GM18861 (cell line): ENCODE measurements around the gene LPP.

ENCODE experiments used
- ATAC-seq: cut with Tn5 transposase; IDR thresholded peaks from one replicate; pipeline ENCODE4 v1.9.1; 2021; ENCODE audit not compliant: unreplicated experiment

LPP gene

DNA sequence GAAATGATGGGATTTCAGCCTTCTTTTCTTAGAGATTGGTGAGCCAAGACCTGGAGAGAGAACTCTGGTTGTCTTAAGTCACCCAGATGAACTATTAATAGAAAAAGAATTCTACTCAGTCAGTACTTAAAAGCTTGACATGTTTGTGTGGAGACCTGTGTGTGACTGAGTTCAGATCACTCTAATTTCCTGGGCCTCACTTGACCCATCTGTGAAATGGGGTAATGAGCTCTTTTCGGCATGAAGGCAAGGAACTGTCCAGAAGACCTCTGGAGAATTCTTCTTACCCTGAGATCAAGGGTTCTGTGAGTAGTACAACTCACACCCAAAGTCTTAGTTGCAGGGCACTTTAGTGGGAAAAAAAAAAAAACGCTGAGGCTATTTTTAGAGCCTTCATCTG lies 92.9 kb downstream of the LPP start:
- no peak for ATAC-seq

GRCh38 chr3:188248036-188248561 lies 94.1 kb downstream of the LPP start:
- ATAC-seq: no peak

GRCh38 chr3:188253123-188253793 lies 99.3 kb downstream of the LPP start:
- ATAC-seq: no peak

DNA sequence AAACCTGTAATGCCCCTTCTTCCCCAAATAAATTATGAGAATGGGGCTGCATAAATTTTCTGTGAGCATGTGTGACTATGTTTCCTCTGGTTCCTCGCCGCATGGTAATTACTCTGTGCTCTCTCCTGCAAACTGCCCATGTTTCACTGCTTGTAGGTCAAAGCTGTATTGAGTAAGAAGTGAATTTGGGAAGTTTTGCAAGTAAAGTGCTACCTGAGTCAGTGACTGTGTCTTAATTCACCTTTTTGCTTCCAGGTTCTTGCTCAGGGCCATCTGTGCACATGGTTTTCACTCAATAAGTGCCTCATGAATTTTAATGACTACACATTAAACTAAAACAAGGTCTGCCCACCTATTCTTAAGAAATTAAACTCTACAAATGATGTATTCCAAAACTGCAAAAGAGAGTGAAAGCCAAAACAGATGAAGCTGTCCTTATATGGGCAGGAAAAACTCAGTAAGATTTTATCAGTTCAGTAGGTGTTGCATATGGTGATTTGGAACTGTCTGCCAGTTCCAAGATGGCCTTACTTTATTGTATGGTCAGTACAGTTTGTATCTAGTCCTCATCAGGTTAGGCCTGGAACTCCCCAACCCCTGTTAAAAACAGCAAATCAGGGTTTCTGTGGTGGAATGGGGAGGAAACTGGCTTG lies 100.0 kb downstream of the LPP start:
- no peak for ATAC-seq

- ATAC-seq: no peak
Observed at GRCh38 chr3:188254520-188255070, 100.6 kb downstream of the LPP start.

GRCh38 chr3:188255190-188255589 lies 101.2 kb downstream of the LPP start:
- ATAC-seq: no peak

- ATAC-seq: no peak
Observed at GRCh38 chr3:188256758-188257157, 102.8 kb downstream of the LPP start.

- ATAC-seq: no peak
Observed at GRCh38 chr3:188257384-188258026, 103.5 kb downstream of the LPP start.

DNA sequence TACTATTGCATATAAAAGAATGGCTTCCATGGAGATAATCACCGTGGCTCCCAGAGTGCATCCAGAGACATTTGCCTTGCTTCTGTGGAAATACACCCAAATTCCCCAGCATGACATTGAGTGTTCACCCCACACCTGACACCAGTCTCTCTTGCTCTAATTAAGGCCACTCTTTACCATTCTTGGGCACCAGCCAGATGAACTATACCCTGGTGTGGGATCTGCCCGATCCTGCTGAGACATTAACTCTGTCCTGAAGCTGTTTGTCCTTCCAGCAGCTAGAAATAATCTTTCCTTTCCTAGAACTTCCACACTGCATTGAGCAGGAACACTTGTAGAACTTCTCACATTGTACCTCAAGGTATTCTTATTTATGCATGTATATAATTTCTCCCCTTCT lies 105.2 kb downstream of the LPP start:
- no peak for ATAC-seq

- no peak for ATAC-seq
Observed at GRCh38 chr3:188259596-188259995, 105.6 kb downstream of the LPP start.

DNA sequence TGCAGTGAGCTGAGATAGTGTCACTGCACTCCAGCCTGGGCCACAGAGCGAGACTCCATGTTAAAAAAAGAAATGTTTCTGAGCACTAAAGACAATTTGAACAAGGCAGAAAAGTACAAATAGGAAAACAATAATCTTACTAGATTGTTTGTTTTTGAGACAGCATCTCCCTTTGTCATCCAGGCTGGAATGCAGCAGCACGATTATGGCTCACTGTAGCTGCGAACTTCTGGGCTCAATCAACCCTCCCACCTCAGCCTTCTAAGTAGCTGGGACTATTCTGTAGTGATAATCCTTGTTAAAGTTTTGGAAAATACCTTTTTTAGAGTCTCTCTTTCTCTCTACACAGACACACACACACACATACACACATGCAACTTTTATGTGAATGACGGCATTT lies 107.1 kb downstream of the LPP start:
- ATAC-seq: no peak

DNA sequence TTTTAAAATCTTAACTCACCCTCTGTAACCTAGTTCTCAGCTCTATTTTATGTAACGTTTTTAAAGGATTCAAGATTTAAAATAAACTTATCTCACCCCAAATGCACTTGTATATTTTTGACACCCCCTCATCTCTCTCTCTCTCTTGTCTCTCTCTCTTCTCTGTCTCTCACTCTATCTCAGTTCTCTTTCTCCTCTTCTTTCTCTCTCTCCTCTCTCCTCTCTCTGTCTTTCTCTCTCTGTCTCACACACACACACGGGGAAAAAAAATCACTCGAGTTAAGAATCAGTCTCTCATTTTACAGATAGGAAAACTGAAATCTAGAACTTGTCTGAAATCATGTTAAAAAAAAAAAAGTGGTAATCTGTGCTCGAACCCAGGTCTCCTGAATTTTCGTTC lies 108.5 kb downstream of the LPP start:
- ATAC-seq: no peak

GRCh38 chr3:188262913-188263683 lies 109.1 kb downstream of the LPP start:
- no peak for ATAC-seq

DNA sequence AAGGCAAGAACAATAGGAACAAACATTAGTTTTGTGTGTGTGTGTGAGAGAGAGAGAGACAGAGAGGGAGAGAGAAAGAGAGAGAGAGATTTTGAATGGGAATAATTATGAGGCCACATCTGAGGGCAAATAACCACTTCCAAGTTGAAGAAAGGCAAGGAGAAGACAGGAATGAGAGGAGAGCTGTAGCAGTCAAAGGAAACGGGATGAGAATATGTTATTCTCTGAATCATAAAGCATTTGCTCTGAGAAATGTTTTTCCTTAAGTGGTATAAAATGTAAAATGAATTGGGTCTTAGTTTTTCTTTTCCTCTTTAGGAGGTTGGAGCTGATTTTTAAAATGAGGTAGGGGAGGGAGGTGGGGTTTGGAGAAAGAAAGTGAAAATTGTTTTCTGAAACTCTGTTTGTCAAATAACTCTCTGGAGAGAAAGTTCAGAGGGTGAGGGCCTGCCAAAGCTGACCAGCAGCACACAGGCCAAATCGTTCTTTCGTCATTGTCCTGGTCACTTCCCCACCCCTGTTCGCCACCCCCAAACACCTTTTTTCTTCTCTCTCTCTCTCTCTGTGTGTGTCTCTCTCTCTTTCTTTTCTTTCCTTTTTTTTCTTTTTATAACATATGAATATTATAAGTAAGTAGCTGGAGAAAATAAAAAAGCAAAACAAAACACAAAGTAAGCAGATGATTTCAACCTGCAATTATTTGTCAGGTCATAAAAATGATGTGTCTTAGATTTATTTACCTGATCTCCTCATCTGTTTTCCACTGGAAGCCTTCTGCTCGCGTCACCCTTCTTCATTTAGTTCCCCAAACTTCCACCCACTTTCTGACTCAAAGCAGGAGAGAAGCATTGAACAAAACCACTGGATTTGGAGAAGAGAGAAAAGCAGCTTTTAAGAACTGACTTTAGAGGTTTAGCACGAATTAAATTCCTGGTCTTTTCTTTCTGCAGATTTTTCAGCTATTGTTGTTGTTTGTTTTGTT lies 110.6 kb downstream of the LPP start:
- ATAC-seq: no peak

DNA sequence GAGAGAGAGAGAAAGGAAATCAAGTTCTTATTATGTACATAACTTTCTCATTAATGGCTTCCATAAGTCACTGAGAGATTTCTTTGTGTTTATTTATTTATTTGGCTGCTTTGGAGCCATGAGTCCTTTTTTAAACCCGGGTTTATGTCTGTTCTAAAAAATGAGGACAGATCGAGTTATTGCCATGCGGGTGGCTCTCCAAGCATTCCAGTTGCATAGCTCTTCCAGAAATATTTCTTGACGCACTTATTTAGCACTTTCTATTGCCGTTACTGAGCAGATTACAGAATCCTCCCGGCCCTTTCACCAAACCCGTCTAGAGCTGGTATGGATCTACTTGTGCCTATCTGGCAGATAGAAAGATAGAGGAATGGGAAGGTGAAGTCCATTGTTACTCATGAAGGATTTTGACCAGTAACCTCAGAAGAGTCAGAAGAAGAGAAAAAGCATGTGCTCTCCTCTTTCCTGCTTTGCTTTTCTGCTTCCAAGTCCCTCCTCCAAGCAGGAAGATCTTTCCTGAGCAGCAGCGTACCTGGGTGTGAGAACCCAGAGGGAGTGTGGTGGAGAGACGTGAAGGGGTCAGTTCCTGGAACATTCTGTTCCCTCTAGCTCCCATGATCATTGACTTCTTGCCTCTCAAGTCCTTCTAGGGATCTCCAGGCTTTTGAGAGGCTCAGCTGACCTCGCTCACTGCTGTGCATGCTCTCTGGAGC lies 112.8 kb downstream of the LPP start:
- ATAC-seq: no peak

GRCh38 chr3:188267790-188268335 lies 113.9 kb downstream of the LPP start:
- no peak for ATAC-seq

- ATAC-seq: no peak
Observed at GRCh38 chr3:188268336-188268735, 114.4 kb downstream of the LPP start.

GRCh38 chr3:188269040-188269439 lies 115.1 kb downstream of the LPP start:
- no peak for ATAC-seq

- ATAC-seq: no peak
Observed at GRCh38 chr3:188270423-188270972, 116.5 kb downstream of the LPP start.
